Kidney (tissue), 14 donors: ENCODE data around the gene P3H4. TPM values are rescaled to one million over a fixed set of nuclear protein-coding genes. Genes with fewer than 3 reads are reported as not detected.

Source experiments
- DNase-seq, 5 donors: peaks; one replicate each; pipeline ENCODE4 v3.0.0-alpha.2; 2013 to 2020
- FAIRE-seq: peaks from 2 replicates; lab custom pipeline; 2012; peaks lifted over from hg19 to GRCh38; lab: Jason Lieb, UNC
- H3K27ac ChIP-seq, 2 donors: one replicate each; pipeline ENCODE4 v1.7.0; 2013; ENCODE audit warnings: low read depth in 2 of 2, low read length in 2 of 2, inconsistent platforms in 1 of 2
- H3K27me3 ChIP-seq: one replicate; pipeline ENCODE4 v1.7.1; 2013; ENCODE audit warnings: low read length, inconsistent platforms; ENCODE audit not compliant: control insufficient read depth, insufficient read depth
- H3K36me3 ChIP-seq, 3 donors: one replicate each; pipeline versions ENCODE4 v1.7.0 to v1.7.1; 2013; ENCODE audit warnings: low read length in 3 of 3, control low read depth in 1 of 3, inconsistent platforms in 1 of 3; ENCODE audit not compliant: insufficient read depth in 3 of 3, control insufficient read depth in 2 of 3
- H3K4me1 ChIP-seq, 3 donors: one replicate each; pipeline versions ENCODE4 v1.7.0 to v1.7.1; 2013; ENCODE audit warnings: low read length in 3 of 3, inconsistent platforms in 1 of 3, low read depth in 1 of 3; ENCODE audit not compliant: control insufficient read depth in 2 of 3, insufficient read depth in 2 of 3
- H3K4me3 ChIP-seq, 3 donors: one replicate each; pipeline versions ENCODE4 v1.7.0 to v1.8.1; 2013; ENCODE audit warnings: low read length in 3 of 3, control low read depth in 1 of 3, inconsistent platforms in 1 of 3
- H3K9ac ChIP-seq, 3 donors: one replicate each; pipeline versions ENCODE4 v1.7.0 to v1.7.1; 2013; ENCODE audit warnings: low read length in 3 of 3, control low read depth in 1 of 3, inconsistent platforms in 1 of 3
- H3K9me3 ChIP-seq, 3 donors: one replicate each; pipeline versions ENCODE4 v1.7.0 to v1.7.1; 2013; ENCODE audit warnings: low read length in 3 of 3, control low read depth in 1 of 3, inconsistent platforms in 1 of 3; ENCODE audit not compliant: control insufficient read depth in 2 of 3, insufficient read depth in 1 of 3
- intact Hi-C: fragments of 100-400 bp; cut with DNase I; formaldehyde crosslinking; loops from one replicate; pipeline ENCODE4 v1.11.1; 2022
- polyA plus RNA-seq: library from polyadenylated mRNA; stranded (reverse); fragments of 350-450 nt; fragmentation: Illumina TruSeq; extraction: RNeasy Lipid Tissue Mini Kit (QIAGEN cat#74804); gene quantifications from one replicate; pipeline ENCODE4 v1.2.3, GENCODE V29; 2014; ENCODE audit warnings: low read depth, low replicate concordance; ENCODE audit not compliant: insufficient read depth
- total RNA-seq: library from RNA; stranded (reverse); fragmentation: NEBNext Ultra II Directional; extraction: Animal tissue kit (Norgen Biotek cat#: 25700); gene quantifications from one replicate; pipeline ENCODE4 v1.2.1, GENCODE V29; 2021
- TF ChIP-seq, protein P1 (sequence below): IDR thresholded peaks from 3 replicates; pipeline ENCODE4 v1.5.1; 2012; ENCODE audit warnings: mild to moderate bottlenecking, moderate library complexity, borderline replicate concordance; ENCODE audit not compliant: insufficient read depth; ENCODE audit errors: extremely low read depth
- donor health status: control.
- donor health status: control.
- donor health status: control.
- donor health status: control.
- donor health status: control.
- donor health status: DM: yes; HTN: yes; CAD: no.
- donor health status: Normal renal cell carcinoma (clear cell type).

Gene P3H4
- total and polyA plus RNA-seq, 2 donors from 2014 or later: 13.6 to 13.7 TPM

DNA sequence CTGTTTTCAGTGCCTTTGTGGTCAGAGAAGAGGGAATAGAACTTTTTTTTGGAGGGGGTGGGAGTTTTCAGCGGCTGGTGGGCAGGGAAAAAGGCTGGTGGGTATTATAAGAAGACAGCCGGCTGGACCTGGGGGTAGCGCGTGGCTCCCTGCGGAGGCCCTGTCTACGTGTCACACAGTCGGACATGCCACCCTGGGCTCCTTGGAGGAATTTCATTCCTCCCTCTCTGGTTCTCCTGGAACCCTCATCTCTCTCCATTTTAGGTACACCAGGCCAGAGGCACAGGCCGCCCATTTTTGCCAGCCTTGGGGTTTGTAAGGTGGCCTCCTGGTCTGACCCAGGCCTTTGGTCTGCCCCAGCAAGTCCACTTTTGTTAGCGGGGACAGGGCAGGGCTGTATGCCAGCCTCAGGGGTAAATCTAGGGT, 2.0 kb upstream of the P3H4 start:
- H3K36me3 ChIP-seq: no peaks in the 10 kb centered on the region
- H3K4me1 ChIP-seq: peaks cover 0 to 21% (median 13%) of the 10 kb centered on the region in 3 donors
- DNase-seq: peak in 1 of 5 donors; percentile 53
- H3K27me3 ChIP-seq: no peaks in the 10 kb centered on the region
- no peak for FAIRE-seq
- intact Hi-C loops: no loop called here
- TF ChIP-seq, protein P1, sequence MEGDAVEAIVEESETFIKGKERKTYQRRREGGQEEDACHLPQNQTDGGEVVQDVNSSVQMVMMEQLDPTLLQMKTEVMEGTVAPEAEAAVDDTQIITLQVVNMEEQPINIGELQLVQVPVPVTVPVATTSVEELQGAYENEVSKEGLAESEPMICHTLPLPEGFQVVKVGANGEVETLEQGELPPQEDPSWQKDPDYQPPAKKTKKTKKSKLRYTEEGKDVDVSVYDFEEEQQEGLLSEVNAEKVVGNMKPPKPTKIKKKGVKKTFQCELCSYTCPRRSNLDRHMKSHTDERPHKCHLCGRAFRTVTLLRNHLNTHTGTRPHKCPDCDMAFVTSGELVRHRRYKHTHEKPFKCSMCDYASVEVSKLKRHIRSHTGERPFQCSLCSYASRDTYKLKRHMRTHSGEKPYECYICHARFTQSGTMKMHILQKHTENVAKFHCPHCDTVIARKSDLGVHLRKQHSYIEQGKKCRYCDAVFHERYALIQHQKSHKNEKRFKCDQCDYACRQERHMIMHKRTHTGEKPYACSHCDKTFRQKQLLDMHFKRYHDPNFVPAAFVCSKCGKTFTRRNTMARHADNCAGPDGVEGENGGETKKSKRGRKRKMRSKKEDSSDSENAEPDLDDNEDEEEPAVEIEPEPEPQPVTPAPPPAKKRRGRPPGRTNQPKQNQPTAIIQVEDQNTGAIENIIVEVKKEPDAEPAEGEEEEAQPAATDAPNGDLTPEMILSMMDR: no peak
- H3K9me3 ChIP-seq: no peaks in the 10 kb centered on the region
- peak overlapping the region in 1 of 3 donors; percentile 84 for H3K4me3 ChIP-seq
- no peak overlapping the region for H3K9ac ChIP-seq
- H3K27ac ChIP-seq: no peak overlapping the region

GRCh38 chr17:41813152-41813680, 1.5 kb upstream of the P3H4 start:
- no peak overlapping the region for H3K9ac ChIP-seq
- no peaks in the 10 kb centered on the region for H3K9me3 ChIP-seq
- H3K36me3 ChIP-seq: no peaks in the 10 kb centered on the region
- no peaks in the 10 kb centered on the region for H3K27me3 ChIP-seq
- H3K4me1 ChIP-seq: peaks cover 0 to 21% (median 13%) of the 10 kb centered on the region in 3 donors
- TF ChIP-seq, protein P1: no peak
- DNase-seq (no peak), FAIRE-seq (no peak)
- H3K27ac ChIP-seq: no peak overlapping the region
- H3K4me3 ChIP-seq: peak overlapping the region in 2 of 3 donors; percentile 74 to 84
- intact Hi-C loops: no loop called here

- DNase-seq (peak; percentile 87 to 98 (median 97)), FAIRE-seq (no peak)
- TF ChIP-seq, protein P1: no peak
- H3K4me3 ChIP-seq: peak within 1 kb of the TSS; percentile 59 to 84 (median 74)
- peak within 1 kb of the TSS; percentile 25 to 58 (median 49) for H3K9ac ChIP-seq
- H3K36me3 ChIP-seq: no peaks in the 10 kb centered on the region
- H3K4me1 ChIP-seq: peaks cover 0 to 21% (median 13%) of the 10 kb centered on the region in 3 donors
- H3K27me3 ChIP-seq: no peaks in the 10 kb centered on the region
- intact Hi-C loops: no loop called here
- H3K27ac ChIP-seq: peak within 1 kb of the TSS in 1 of 2 donors; percentile 57
- no peaks in the 10 kb centered on the region for H3K9me3 ChIP-seq
Observed at GRCh38 chr17:41812381-41813151, 817 bp upstream of the P3H4 start, which contains the start of gene FKBP10. Gene FKBP10 (plus strand): TSS chr17:41813004. CDS start chr17:41813035, 31 bp downstream.
